Activated naive CD8-positive, alpha-beta T cell treated with anti-CD3 and anti-CD28 coated beads, Interleukin-2, amount 10 ng/mL, durations not matched to agents 7 days and 5 days (primary cell): Measurements from ENCODE around the gene RNF41. TPM values are rescaled to one million over a fixed set of nuclear protein-coding genes. Genes with fewer than 3 reads are reported as not detected.
"Not testable (repeated sequence)": the region's sequence is repeated elsewhere in the genome, so short reads cannot be mapped to it uniquely, and the experiment has no call there.

Source experiments
- ATAC-seq: fragments of 150-1000 bp; cut with Tn5 transposase; one replicate; pipeline ENCODE4 v1.10.0; 2021; ENCODE audit warnings: low read depth, moderate library complexity
- POLR2A ChIA-PET: fragments of 350-600 bp; sonication (Branson Sonifier 250); formaldehyde crosslinking; loops from one replicate; lab custom pipeline; 2021; ENCODE audit warnings: antibody characterized with exemption; lab: Charles Lee
- DNase-seq: peaks from one replicate; pipeline ENCODE4 v3.0.0; 2021
- H3K27ac Mint-ChIP-seq: one replicate; pipeline ENCODE4 v1.8.0; 2022; ENCODE audit warnings: mild to moderate bottlenecking, mixed read lengths
- H3K27me3 Mint-ChIP-seq: one replicate; pipeline ENCODE4 v1.8.0; 2022; ENCODE audit warnings: mild to moderate bottlenecking, moderate library complexity, mixed read lengths
- H3K36me3 Mint-ChIP-seq: one replicate; pipeline ENCODE4 v1.8.0; 2021; ENCODE audit warnings: mild to moderate bottlenecking, mixed read lengths
- H3K4me1 Mint-ChIP-seq: one replicate; pipeline ENCODE4 v1.8.0; 2021; ENCODE audit warnings: mixed read lengths
- H3K4me3 Mint-ChIP-seq: one replicate; pipeline ENCODE4 v1.8.0; 2022; ENCODE audit warnings: mild to moderate bottlenecking, moderate library complexity, mixed read lengths
- H3K9me3 Mint-ChIP-seq: one replicate; pipeline ENCODE4 v1.8.0; 2021; ENCODE audit warnings: mixed read lengths
- total RNA-seq, 2 experiments: library from RNA; stranded (reverse); gene quantifications; one replicate each; pipeline ENCODE4 v1.2.3, GENCODE V29; 2021

RNF41 gene
- 10 to 100 TPM; 36.1 to 38.1 TPM for total RNA-seq

GRCh38 chr12:56221757-56222530 is at the start of gene RNF41:
RNF41 (minus strand) TSS chr12:56221922; CDS start chr12:56214047, 7,875 bp downstream.
- POLR2A ChIA-PET: interaction anchor here (0.8 to 4.0 kb wide), 23 partner anchors 14 to 300 kb away, joined by 3 to 39 read pairs (median 4); partner anchors contain the start of genes ANKRD52, CNPY2, COQ10A and ESYT1
- peak within 1 kb of the TSS; percentile 96 for H3K4me3 Mint-ChIP-seq
- H3K4me1 Mint-ChIP-seq: peaks cover 34% of the 10 kb centered on the region
- H3K36me3 Mint-ChIP-seq: peaks cover 5% of the 10 kb centered on the region
- no peaks in the 10 kb centered on the region for H3K27me3 Mint-ChIP-seq
- H3K9me3 Mint-ChIP-seq: no peaks in the 10 kb centered on the region
- peak within 1 kb of the TSS; percentile 91 for H3K27ac Mint-ChIP-seq
- ATAC-seq: peak; percentile 83
- peak; percentile 92 for DNase-seq

DNA sequence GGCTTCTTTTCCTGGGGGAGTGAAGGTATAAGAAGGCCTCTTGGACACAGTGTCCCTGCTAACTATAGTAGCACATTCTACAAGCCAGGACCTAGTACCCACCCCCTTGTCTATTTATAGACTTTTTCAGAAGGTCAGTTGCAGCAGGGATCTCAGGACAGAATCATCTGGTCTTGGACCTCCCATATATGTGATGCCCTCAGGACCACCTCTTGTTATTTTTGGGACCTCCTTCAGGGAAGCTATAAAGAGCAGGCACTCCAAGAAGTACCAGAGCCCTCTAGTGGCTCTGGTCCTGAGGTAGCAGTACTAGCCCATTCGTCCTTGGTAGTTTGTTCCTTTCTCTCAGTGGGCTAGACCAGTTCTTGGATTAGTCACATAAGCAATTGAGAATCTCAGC is 49.3 kb upstream of the RNF41 start:
- no peak for ATAC-seq
- DNase-seq: no peak
- Mint-ChIP-seq H3K4me1 (peaks cover 13% of the 10 kb centered on the region), H3K27ac (no peak overlapping the region), H3K9me3 (no peaks in the 10 kb centered on the region), H3K36me3 (peaks cover 13% of the 10 kb centered on the region), H3K4me3 (no peak overlapping the region), H3K27me3 (no peaks in the 10 kb centered on the region)
- POLR2A ChIA-PET: interaction anchor here (0.5 kb wide), 1 partner anchor 45 kb away, joined by 3 read pairs; no protein-coding TSS in a partner anchor

DNA sequence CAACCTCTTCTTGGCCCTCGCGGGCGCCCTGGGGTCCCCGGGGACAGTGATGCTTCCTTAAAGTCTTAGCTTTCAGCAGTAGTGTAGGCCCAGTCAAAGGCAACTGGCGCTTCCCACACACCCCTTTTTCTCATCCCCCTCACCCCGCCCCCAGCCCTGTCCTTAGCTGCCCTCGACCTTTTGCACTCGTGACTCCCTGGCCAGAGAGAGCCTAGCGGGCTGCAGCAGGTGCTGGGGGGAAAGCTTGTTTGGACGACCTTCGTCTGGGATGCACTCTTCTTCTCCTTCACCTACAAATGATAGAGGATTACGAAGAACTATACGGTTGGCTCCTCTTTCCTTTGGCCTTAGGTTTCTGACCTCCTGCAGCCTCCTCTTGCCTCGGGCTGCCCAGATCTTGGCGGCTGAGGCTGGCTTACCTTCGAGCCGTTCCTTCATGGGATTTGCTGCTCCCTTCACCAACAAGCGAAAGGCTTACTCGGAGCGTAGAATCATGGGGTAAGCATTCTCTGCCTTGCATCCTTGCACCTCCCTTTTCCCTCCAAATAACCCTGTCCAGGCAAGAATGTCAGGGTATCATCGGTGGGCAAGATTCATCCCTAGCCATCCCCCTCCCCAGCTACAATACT is 45.8 kb upstream of the RNF41 start:
- H3K36me3 Mint-ChIP-seq: peaks cover 2% of the 10 kb centered on the region
- POLR2A ChIA-PET: interaction anchor here (0.8 to 1.8 kb wide), 14 partner anchors 9 to 181 kb away, joined by 3 to 16 read pairs (median 4); partner anchors contain the start of genes ANKRD52, CNPY2, CS and PA2G4
- ATAC-seq (no peak), DNase-seq (no peak)
- H3K9me3 Mint-ChIP-seq: no peaks in the 10 kb centered on the region
- no peaks in the 10 kb centered on the region for H3K27me3 Mint-ChIP-seq
- peak overlapping the region; percentile 4 for H3K27ac Mint-ChIP-seq
- H3K4me1 Mint-ChIP-seq: peaks cover 16% of the 10 kb centered on the region
- H3K4me3 Mint-ChIP-seq: peak overlapping the region; percentile 95

DNA sequence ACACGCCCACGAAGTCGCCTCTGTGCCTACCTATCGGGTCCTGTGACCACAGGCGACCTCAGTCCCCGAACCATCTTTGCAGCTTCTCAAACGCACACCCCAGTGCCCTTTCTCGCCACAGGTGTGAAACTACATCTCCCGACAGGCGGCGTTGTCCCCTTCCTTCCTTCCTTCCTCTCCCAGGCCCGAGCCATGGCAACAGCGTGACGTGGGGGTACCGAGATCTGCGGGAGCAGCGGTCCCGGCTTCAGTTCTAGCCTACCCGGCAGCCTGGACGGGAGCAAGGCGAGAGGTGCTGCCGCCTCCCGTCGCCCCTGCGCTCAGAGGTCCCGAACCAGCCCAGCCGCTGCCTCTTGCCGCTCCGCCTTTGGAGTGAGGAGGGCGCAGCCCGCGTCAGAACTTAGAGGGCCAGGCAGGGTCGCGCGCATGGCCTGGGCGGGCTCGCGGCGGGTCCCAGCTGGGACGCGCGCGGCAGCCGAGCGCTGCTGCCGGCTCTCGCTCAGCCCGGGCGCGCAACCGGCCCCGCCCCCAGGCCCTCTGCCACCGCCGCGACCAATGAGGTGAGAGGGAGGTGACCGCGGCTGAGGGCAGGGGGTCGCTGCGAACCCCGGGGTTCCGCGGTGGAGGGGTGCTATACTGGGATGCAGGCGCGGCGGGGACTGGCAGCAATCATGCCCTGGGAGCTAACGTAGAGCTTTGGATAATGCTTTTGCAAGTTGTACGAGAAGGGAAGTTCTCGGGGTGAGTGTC is 45.1 kb upstream of the RNF41 start, which contains the start of gene COQ10A:
COQ10A (plus strand) TSS at position 250 of the 750 bp plus-strand sequence; CDS start at position 427, 177 bp downstream.
- Mint-ChIP-seq H3K36me3 (peaks cover 2% of the 10 kb centered on the region), H3K9me3 (no peaks in the 10 kb centered on the region), H3K27ac (peak within 1 kb of the TSS; percentile 82), H3K4me3 (peak within 1 kb of the TSS; percentile 95), H3K4me1 (peaks cover 16% of the 10 kb centered on the region), H3K27me3 (no peaks in the 10 kb centered on the region)
- ATAC-seq (peak; percentile 92), DNase-seq (peak; percentile 91)
- POLR2A ChIA-PET: interaction anchor here (0.6 to 1.8 kb wide), 19 partner anchors 9 to 182 kb away, joined by 3 to 16 read pairs (median 4); partner anchors contain the start of genes ANKRD52, CNPY2, CS and IL23A

GRCh38 chr12:56266068-56266692 is 44.5 kb upstream of the RNF41 start:
- DNase-seq, ATAC-seq, H3K36me3 Mint-ChIP-seq, H3K9me3 Mint-ChIP-seq, H3K27me3 Mint-ChIP-seq: not testable (repeated sequence)
- H3K4me3 Mint-ChIP-seq: peak overlapping the region; percentile 95
- POLR2A ChIA-PET: interaction anchor here (0.6 to 1.8 kb wide), 14 partner anchors 8 to 183 kb away, joined by 3 to 16 read pairs (median 4); partner anchors contain the start of genes ANKRD52, CS, IL23A and RNF41
- H3K4me1 Mint-ChIP-seq: peaks cover 16% of the 10 kb centered on the region
- H3K27ac Mint-ChIP-seq: peak overlapping the region; percentile 82

DNA sequence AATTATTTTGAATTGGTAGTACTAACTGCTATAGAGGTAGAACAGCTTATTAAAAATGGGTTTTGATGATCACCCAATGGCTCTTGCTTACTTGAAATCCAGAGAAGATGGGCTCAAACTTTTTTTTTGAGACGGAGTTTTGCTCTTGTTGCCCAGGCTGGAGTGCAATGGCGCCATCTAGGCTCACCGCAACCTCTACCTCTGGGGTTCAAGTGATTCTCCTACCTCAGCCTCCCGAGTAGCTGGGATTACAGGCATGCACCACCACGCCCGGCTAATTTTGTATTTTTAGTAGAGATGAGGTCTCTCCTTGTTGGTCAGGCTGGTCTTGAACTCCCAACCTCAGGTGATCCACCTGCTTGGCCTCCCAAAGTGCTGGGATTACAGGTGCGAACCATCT is 41.2 kb upstream of the RNF41 start:
- H3K4me3 Mint-ChIP-seq, H3K27me3 Mint-ChIP-seq, POLR2A ChIA-PET, H3K27ac Mint-ChIP-seq, H3K9me3 Mint-ChIP-seq, DNase-seq, H3K36me3 Mint-ChIP-seq, ATAC-seq: not testable (repeated sequence)
- peaks cover 19% of the 10 kb centered on the region for H3K4me1 Mint-ChIP-seq

DNA sequence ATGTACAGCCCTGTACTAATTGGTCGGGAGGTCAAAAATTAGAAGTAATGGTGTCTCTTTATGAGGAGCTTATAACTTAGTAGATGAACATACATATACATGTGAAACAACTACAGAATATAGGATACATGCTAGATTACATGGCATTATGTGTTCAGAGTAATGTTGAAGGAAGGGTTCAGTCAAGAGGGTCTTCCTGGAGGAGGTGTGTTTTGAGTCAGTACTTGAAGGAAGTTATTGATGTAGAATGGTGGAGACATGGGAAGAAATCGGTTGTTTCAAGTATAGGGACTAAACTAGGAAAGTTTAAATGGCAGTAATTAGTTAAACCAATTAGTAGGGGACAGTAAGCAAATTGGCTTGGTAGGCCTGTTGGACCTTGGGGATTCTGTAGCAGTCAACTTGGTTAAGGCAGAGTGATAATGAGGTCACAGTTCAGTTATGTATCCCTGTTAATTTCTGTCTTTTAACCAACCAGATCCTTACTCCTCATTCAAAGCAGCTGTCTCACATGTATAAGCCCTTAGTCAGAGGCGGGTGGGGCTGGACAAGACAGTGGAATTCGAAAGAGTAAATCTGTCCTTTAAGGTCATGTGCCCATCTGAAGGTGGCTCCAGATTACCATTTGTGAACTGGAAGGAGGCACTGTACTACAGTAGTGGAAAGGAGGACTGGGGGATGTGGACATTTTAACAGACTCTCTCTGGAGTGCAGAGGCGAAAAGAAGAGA is 39.9 kb upstream of the RNF41 start:
- no peak overlapping the region for H3K4me3 Mint-ChIP-seq
- peaks cover 19% of the 10 kb centered on the region for H3K4me1 Mint-ChIP-seq
- H3K36me3 Mint-ChIP-seq: peaks cover 1% of the 10 kb centered on the region
- no peaks in the 10 kb centered on the region for H3K9me3 Mint-ChIP-seq
- no peak for ATAC-seq
- no peaks in the 10 kb centered on the region for H3K27me3 Mint-ChIP-seq
- POLR2A ChIA-PET: interaction anchor here (1.2 kb wide), 1 partner anchor 143 kb away, joined by 3 read pairs; the partner anchor contains the start of gene ZC3H10
- no peak overlapping the region for H3K27ac Mint-ChIP-seq
- DNase-seq: no peak

- DNase-seq (no peak), ATAC-seq (no peak)
- no peaks in the 10 kb centered on the region for H3K27me3 Mint-ChIP-seq
- peaks cover 18% of the 10 kb centered on the region for H3K4me1 Mint-ChIP-seq
- no peak overlapping the region for H3K27ac Mint-ChIP-seq
- H3K4me3 Mint-ChIP-seq: no peak overlapping the region
- H3K36me3 Mint-ChIP-seq: peaks cover 4% of the 10 kb centered on the region
- H3K9me3 Mint-ChIP-seq: no peaks in the 10 kb centered on the region
- POLR2A ChIA-PET: interaction anchor here (1.2 kb wide), 1 partner anchor 143 kb away, joined by 3 read pairs; the partner anchor contains the start of gene ZC3H10
These were observed 39.2 kb upstream of the RNF41 start for GRCh38 chr12:56260921-56261320.

DNA sequence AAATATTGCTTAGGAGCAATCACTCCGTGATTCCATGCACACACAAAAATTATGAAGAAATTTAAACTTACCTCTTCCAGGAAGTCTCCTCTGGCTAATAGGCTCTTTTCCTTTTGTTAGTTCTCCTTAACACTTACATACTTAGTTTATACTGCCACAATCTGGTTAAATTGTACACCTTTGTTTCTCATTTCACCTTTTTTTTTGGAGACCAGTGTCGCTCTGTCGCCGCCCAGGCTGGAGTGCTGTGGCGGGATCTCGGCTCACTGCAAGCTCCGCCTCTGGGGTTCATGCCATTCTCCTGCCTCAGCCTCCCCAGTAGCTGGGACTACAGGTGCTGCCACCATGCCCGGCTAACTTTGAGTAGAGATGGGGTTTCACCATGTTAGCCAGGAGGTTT is 38.7 kb upstream of the RNF41 start:
- Mint-ChIP-seq H3K27ac (no peak overlapping the region), H3K27me3 (no peaks in the 10 kb centered on the region), H3K9me3 (no peaks in the 10 kb centered on the region), H3K4me3 (no peak overlapping the region), H3K36me3 (peaks cover 4% of the 10 kb centered on the region), H3K4me1 (peaks cover 15% of the 10 kb centered on the region)
- no peak for ATAC-seq
- no peak for DNase-seq
- POLR2A ChIA-PET: interaction anchor here (1.2 kb wide), 1 partner anchor 142 kb away, joined by 3 read pairs; the partner anchor contains the start of gene ZC3H10

DNA sequence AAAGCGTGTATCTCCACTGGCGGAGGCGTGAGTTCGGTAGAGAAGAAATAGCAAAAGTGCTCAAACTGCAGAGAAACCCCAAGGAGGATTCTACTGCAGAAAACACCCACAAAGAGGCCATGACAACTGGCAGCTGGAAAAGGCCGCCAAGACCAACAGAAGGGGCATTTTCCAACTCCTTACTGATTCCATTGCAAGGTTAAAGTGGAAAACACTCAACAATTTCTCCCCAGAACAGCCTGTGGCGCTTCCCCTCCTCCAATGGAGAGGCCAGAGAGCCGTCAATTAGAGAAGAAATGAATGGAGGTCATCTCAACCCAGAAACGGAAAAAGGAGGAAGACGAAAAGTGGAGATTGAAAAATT is 37.1 kb upstream of the RNF41 start:
- H3K4me3 Mint-ChIP-seq: peak overlapping the region; percentile 88
- ATAC-seq: no peak
- peak overlapping the region; percentile 79 for H3K27ac Mint-ChIP-seq
- POLR2A ChIA-PET: interaction anchor here (0.6 to 2.3 kb wide), 6 partner anchors 8 to 209 kb away, joined by 3 to 16 read pairs (median 5); partner anchors contain the start of genes COQ10A, RNF41, SMARCC2 and ZC3H10
- no peaks in the 10 kb centered on the region for H3K9me3 Mint-ChIP-seq
- H3K36me3 Mint-ChIP-seq: peaks cover 7% of the 10 kb centered on the region
- H3K27me3 Mint-ChIP-seq: no peaks in the 10 kb centered on the region
- peaks cover 19% of the 10 kb centered on the region for H3K4me1 Mint-ChIP-seq
- no peak for DNase-seq

GRCh38 chr12:56258068-56258819 is 36.5 kb upstream of the RNF41 start, which contains the start of gene ANKRD52:
ANKRD52 (minus strand) TSS chr12:56258384; CDS start chr12:56258269, 115 bp downstream.
- H3K4me3 Mint-ChIP-seq: peak within 1 kb of the TSS; percentile 88
- ATAC-seq (peak; percentile 92), DNase-seq (peak; percentile 94)
- peak within 1 kb of the TSS; percentile 79 for H3K27ac Mint-ChIP-seq
- POLR2A ChIA-PET: interaction anchor here (0.6 to 2.3 kb wide), 8 partner anchors 9 to 210 kb away, joined by 3 to 16 read pairs (median 4); partner anchors contain the start of genes COQ10A, RNF41, SMARCC2 and ZC3H10
- H3K4me1 Mint-ChIP-seq: peaks cover 19% of the 10 kb centered on the region
- peaks cover 7% of the 10 kb centered on the region for H3K36me3 Mint-ChIP-seq
- no peaks in the 10 kb centered on the region for H3K9me3 Mint-ChIP-seq
- H3K27me3 Mint-ChIP-seq: no peaks in the 10 kb centered on the region
